NCI-H526 treated with DMSO at 0.1 percent for 48 hours (cell line): ENCODE data around the gene AMER3.

Source experiments
- DNase-seq: peaks from one replicate; lab custom pipeline; 2025; lab: John Stamatoyannopoulos, UW

The AMER3 gene

DNA sequence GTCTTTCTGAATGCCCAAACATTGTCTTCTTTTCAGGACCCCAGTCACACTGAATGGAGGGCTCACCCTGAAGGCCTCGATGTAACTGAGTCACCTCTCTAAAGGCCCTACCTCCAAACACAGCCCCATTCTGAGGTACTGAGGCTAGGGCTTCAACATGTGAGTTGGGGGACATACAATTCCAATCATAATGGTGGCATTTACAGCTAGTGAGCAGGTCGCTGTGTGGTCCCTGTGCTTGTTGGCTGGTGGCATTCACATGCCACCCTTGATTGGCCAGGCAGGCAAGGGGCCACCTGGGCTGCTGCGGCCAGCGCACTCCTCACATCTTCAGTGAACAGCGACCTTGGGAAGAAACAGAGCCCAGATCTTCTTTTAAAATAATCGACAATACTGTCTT lies 30.7 kb downstream of the AMER3 start:
- no peak for DNase-seq

DNA sequence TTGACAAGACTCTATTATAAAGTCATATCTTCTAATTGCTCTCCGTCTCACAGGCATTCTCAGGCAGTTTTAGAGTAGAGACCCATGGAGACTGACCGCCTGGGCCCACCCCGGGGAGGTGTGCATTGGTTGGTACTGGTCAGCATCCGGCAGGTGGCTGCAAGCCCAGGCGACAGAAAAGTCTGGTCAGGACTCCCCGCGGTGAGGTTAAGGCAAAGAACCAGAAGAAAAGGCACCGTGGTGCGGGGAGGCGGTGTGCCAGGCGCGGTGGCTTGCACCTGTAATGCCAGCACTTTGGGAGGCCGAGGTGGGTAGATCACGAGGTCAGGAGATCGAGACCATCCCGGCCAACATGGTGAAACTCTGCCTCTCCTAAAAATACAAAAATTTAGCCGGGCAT lies 32.5 kb downstream of the AMER3 start:
- DNase-seq: no peak

DNA sequence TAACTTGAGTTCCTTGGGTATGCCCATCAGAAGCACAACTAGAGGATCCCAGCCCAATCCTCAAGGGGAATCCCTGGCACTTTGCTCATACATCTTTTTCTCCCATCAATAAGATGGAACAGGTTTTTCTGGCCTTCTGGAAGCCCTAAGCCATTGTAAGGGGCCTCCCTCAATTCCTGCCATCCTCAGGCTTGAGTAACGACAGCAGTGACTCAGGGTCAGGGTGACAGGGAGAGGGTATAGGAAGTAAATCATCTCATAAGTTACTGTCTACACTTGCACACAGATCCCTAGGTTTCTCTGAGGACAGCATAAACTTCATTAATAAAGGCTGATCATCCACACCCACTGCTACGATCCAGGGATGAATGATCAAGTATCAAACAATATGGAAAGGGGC lies 35.0 kb downstream of the AMER3 start:
- no peak for DNase-seq

DNA sequence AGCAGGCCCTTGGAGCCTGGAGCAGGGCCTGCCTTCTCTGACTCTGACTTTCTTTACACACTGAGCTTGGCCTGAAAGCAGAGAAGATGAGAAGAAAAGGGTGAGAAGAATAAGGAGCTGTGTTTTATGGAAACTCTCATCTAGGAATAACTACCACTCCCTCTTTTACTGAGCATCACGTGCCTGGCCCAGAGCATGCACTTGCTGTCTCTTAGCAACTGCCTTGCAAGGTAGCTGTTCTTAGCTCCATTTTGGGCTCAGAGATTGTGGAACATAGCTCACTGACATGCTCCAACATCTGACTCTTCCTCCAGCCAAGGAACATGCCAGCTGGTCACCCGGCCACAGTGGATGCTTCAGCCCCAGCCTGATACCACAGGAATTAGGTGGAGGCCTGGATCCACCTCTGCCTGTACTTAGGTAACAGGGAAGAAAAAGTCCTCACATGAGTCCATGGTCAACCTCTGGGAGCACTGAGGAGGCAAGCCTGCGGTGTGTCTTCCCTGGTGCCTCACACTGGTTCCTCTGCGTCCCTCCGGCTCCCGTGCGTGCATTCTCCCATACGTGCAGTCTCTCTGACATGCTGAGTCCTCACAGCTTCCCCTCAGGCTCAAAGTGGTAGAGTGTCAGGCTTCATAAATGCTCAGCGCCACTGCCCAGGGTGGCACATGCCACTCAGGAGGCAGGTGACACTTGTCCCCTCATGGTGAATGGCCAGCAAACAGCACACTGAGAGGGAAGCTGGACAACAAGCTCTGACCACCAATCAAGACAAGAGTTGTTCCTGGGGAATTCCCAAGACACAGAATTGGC lies 35.7 kb downstream of the AMER3 start:
- no peak for DNase-seq

DNA sequence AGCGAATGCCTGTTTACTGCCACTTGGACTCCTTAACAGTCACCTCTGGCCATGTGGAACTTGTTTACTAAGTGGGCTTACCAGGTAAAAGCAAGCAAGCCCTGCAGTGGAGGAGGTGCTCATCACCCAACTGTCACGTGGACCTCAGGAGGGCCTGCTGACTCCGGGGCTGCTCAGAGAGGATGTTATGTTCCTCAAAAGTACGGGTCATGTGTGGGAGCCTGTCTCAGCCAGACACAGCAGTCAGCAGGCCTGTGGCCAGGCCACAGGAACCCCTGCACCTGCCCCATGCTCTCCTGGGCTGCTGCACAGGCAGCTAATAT lies 36.2 kb downstream of the AMER3 start:
- no peak for DNase-seq

DNA sequence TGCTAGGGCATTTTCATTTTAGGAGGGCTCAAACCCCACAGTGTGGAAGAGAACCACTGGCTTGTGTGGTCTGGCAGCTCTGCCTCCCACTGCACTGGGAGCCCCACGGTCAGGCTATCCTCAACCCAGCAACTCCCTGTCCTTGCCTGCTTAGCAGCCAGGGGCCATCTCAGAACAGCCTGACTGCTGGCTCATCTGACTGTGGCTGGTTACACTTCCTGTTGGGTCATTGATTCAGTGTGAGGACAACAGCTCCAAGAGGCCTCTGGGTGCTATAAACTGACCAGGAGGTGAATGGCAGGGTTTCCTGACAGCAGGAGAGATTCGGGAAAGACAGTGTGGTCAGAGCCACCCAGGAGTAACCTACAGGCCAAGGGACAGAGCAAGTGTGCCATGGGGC lies 40.1 kb downstream of the AMER3 start:
- no peak for DNase-seq

DNA sequence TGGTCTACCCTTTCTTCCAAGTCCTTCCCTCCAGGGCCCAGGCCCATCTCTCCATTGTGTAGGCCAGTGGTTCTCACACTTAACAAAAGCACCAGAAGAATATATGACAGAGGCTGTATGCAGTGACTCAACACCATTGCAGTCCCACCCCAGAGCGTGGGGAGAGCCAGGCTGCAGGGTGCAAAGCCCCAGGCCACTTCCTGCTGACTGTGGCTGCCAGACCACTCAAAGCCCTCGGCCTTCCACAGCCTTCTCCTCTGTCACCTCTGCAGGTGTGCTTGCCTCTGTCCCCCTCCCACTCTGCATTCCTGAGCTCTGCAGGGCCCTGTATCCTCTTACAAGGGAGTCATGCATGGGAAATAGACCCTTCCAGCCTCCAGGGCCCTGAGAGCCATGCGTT lies 41.0 kb downstream of the AMER3 start:
- no peak for DNase-seq

DNA sequence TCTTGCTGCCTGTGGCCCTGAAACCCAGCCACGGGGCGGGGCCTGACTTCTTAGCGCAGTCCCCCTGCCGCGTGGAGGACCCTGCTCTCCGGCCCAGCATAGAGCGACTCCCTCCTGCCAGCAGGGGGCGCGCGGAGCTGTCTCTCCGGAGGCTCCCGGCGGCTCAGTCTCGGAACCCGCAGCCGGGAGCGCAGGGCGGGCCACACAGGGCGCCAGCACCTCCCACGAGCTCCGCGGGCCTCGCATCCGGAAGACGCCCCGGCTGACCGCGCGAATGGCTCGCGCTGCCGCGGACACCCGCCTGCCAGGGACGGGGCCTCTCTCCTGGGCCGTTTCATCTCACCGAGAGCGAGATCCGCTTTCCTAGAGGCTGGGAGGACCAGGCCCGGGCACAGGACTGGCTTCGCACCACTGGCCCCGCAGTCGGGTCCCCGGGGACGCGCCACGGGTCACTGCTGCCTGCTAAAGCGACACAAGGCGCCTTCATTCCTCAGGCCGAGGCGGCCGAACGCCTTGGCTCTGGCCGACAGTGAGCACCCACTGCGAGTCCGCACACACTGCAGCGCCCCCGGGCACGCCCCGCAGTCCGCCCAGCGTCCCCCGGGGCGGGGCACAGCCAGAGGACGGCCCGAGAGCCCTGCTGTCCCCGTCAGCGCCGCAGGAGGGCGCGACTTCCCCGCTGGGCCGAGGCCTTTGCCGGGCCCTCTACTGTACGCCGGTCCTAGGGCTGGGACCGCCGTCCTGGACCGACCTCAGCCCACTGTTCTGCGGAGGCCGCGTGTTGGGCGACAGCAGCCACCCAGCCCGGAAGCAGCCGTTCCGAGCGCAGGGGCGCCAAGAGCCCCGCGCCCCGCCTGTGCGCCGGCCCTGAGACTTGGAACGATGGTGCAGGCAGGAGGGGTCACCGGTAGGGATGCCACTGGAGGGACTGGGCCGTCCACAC lies 42.4 kb downstream of the AMER3 start:
- DNase-seq: peak; percentile 80

DNA sequence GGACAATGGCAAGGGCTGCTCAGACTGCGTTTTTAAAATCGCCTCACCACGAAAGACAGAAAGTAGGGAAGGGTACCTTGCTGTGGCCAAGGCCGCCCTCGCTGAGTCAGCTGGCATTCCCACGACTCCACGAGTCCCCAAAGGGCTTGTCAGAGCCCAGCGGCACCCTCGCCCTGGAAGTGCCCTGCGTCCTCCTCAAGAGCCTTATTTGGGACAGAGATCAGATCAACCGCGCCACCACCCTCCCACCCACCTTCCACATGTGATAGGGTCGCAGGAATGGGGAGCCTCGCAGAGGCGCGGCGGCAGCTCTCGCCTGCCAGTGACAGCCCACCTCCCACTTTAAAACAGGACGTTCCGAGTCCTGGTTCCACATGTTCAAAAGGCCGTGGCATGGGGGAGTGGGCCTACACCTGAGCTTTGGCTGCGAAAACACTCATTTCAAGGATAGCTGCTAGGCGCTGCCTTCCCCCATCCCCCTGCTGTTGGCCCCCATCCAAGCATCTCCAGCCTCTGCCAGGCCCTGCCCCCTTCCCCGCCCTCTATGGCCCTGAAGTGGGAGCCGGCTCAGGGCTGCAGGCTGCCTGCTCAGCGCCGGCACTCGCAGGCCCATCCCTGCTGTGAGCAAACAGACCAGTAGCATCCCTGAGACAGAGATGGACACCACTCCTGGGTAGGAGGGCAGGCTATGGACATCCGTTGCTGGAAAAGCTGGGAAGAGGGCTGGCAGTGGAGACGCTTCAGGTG lies 43.3 kb downstream of the AMER3 start:
- no peak for DNase-seq

DNA sequence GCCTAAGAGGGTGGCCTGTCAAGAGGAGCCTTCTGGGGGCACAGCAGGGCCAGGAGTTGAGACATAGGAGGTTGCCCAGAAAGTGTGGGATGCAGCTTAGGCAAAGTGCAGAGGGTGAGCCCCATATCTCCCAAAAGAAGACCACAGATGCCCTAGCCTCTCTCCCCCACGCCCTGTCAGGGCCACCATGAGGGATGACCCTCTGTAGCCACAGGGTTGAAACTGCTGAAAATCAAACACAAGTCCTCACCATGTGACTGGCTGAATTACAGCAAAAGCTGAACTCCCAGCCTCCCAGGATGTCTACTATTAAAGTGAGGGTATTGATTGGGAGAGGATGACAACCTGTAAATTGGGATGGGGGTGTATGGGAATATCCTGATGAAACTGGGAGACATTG lies 44.0 kb downstream of the AMER3 start:
- DNase-seq: no peak

DNA sequence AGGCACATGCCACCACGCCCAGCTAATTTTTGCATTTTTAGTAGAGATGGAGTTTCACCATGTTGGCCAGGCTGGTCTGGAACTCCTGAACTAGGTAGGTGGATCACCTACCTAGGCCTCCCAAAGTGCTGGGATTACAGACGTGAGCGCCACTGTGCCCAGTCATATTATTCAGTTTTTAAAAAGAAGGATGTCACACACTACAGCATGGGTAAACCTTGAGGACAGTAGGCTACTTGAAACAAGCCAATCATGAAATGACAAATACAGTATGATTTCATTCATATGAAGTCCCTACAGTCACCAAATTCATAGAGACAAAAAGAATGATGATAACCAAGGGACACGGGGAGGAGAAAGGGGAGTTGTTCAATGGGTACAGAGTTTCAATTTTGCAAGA lies 50.3 kb downstream of the AMER3 start:
- no peak for DNase-seq

DNA sequence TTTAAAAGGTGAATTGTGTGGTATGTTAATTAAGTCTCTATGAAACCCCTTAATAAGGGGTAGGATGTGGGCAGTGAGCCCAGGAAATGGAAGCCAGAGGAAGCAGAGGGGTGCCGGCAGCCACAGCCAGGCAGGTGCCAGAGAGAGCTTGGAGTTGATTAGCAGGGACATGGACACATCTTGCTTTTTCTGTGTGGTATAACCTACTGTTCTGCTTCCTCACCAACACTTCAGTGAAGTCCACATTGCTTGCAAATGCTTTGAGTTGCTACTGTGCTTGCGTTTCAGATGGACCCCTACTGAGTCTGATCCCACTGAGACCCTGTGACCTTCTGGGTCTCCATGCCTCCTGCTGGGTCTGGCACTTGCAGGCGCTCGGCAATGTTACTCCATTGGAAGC lies 51.0 kb downstream of the AMER3 start:
- no peak for DNase-seq

DNA sequence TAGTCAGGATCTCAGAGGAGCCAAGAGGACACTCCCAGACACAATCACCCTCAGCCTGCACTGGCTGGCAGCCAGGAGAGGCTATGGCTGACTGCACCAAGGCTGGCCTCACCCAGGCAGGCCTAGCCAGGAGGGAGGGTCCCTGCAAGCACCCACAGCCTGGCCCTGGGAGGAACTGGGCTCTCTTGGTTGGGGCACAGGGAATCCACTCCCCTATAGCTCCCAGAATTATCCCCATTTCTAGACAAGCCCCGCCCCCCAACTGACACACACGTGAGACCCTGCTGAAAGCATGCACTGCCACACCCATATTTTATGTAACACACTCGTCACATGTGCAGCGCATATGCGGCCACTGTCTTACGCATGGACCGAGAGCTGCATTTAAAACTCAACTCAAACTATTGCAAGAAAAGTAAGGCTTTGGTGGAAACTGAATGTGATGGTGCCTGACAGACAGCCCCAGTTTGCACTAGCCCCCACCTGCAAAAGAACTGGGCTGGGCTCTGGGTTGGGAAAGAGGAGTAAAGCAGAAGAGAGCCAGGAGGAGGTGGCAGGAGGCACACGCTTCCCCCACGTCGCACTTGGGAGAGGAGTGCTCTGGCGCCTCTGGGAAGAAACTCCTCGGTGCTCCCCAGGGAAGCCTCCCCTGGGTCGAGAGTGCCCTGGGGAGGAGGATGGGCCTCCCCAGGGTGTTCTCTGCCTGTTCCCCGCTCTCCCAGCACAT lies 52.5 kb downstream of the AMER3 start:
- DNase-seq: peak; percentile 86

DNA sequence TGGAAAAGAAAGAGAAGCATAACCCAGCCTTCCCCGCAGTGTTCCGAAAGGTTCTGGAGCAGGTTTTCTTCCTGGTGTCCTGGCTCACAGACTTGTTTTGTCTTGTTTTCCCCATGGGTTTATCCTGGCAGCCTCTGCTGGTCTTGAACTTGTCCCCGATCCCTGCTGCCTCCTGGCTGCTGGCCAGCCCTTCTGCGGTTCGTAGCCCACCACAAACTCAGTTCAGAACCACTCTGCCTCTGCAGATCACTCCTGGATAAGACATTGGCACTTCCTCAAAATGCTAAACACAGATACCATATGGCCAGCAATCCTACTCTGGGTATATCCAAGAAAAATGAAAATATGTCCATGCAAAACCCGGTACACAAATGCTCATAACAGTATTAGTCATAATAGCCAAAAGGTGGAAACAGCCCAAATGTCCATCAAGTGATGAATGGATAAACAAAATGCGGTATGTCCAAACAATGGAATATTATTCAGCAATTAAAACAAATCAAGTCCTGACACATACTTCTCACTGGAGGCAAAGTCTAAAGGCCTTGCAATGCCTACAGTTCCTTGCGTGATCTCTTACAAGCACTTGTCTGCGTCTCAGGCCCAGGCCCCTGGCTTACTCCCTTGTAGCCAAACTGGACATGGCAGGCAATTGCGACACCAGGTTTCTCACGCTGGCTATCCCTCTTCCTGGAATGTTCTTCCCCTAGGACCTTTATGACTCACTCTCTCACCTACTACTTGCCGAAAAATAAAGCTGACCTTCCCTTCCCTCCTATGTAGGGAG lies 53.3 kb downstream of the AMER3 start:
- no peak for DNase-seq

DNA sequence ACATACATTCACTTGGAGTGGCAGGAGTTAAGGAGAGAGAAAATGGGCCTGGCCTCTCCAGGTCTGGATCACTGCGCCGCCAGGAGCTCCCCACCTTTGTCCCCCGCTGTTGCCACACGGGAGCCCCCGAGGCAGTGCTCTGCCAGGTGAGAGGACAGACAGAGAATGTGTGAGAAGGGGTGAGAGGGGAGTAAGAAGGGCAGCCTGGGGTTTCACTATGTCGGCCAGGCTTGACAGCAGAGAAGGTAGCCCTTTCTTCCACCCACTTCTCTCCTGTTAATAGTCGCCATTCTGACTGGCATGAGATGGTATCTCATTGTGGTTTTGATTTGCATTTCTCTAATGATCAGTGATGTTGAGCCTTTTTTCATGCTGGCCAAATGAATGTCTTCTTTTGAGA lies 55.1 kb downstream of the AMER3 start:
- DNase-seq: peak; percentile 84

DNA sequence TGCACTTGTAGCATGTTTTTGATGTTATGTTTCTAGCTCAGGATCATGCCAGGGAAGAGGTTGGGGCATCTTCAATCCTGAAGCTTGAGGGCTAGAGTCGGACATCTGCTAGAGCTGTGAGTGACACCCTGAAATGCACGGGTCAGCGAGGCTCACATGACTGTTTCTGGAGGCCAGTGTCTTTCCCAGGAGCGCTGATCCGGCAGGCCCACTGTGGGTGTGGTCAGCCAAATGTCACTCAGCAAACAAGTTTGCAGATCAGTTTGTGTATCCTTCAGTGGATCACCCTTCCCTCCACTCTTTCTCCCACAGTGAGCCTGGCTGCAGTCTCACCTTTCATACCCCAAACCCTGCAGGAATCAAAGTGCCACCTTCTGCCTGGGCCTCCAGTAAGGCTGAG lies 58.4 kb downstream of the AMER3 start:
- DNase-seq: peak; percentile 24

DNA sequence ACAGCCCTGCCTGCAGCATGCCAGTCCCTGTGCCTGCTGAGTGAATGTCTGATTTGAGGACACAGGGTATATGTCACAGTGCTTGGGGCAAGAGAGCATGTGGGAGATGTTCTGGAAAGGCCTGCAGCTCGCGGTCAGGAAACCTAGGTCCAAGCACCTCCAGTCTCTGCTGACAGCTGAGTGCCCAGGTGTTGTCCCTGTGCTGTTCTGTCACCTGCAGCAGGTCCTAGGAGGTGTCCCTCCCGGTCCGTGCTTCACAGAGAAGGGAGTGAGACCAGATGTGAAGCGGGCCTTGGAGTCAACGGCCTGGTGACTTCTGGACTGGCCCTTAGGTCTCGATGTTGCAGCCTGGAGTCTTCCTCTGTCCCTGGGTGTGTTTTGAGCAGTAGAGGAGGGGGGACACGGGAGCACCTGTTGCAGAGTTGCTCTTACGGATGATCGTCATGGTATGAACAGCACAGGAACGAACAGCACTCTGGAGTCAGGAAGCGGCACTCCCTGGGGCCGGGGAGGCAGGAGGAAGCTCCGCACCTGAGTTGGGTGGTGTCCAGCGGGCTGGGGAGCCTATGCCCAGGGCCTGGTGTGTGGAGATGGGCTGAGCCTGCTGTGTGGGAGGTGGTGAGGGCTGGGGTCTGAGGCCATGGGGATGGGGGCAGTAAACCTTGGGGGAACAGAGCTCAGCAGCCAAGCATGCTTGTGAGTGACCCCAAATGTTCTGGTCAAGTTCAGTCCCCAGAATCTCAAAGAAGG lies 59.8 kb downstream of the AMER3 start:
- no peak for DNase-seq
